Thyroid gland (tissue), 4 donors: ENCODE results near the gene FOXO1.

ENCODE experiments used
- CTCF ChIP-seq, 6 experiments: fragments of 200-600 bp in 3 of 6; fragments of 450-650 bp in 3 of 6; sonication (generic) in 3 of 6; IDR thresholded peaks; one replicate each; pipeline ENCODE4 v1.5.1; 2016 to 2019; ENCODE audit warnings: antibody characterized with exemption in 6 of 6, mild to moderate bottlenecking in 2 of 6, inconsistent platforms in 1 of 6, moderate library complexity in 1 of 6
- POLR2A ChIP-seq, 2 donors: fragments of 450-650 bp; IDR thresholded peaks; one replicate each; pipeline ENCODE4 v1.6.1; 2017; ENCODE audit warnings: antibody characterized with exemption in 2 of 2, mild to moderate bottlenecking in 2 of 2, moderate library complexity in 1 of 2

DNA sequence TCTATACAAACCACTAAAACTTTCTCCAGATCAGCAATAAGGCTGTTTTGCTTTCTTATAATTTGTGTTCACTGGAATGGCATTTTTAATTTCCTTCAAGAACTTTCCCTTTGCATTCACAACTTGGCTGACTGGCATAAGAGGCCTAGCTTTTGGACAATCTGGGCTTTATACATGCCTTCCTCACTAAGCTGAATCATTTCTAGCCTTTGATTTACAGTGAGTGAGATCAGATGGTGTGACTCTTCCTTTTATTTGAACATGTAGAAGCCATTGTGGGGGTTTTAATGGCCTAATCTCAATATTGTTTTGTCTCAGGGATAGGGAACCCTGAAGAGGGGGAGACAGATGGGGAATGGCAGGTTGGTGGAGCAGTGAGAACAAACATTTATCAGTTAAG, 82.7 kb downstream of the FOXO1 start:
- TF ChIP-seq CTCF (IDR thresholded peaks at IDR 0.05) (no peak), POLR2A (IDR thresholded peaks at IDR 0.05) (no peak)
